K562 (cell line): ENCODE data around the gene NRAP.

Source experiments
- CEBPB ChIP-seq: fragments of 450-650 bp; IDR thresholded peaks from 2 replicates; pipeline ENCODE4 v1.6.1; 2016; ENCODE audit warnings: missing genetic modification characterization, missing compliant biosample characterization
- EZH2 ChIP-seq: IDR thresholded peaks from 2 replicates; pipeline ENCODE4 v1.6.1; 2012; ENCODE audit warnings: low read depth, mild to moderate bottlenecking, inconsistent platforms, low read length, borderline replicate concordance
- FOS ChIP-seq: IDR thresholded peaks from 3 replicates; pipeline ENCODE4 v1.6.1; 2011; ENCODE audit not compliant: insufficient read length; ENCODE audit errors: extremely low read depth
- MTA2 ChIP-seq: fragments of 450-650 bp; IDR thresholded peaks from 2 replicates; pipeline ENCODE4 v1.6.1; 2016; ENCODE audit warnings: low read depth
- MYBL2 ChIP-seq, 2 experiments: fragments of 450-650 bp in 1 of 2; sonication (generic) in 1 of 2; formaldehyde crosslinking in 1 of 2; IDR thresholded peaks; 2 replicates each; pipeline versions ENCODE4 v1.6.1 to v1.8.1; 2017 to 2022; ENCODE audit warnings: borderline replicate concordance in 1 of 2, inconsistent platforms in 1 of 2, low read depth in 1 of 2, mild to moderate bottlenecking in 1 of 2, missing genetic modification reagents in 1 of 2, moderate library complexity in 1 of 2
- POLR2A ChIP-seq: fragments of 450-650 bp; conservative IDR thresholded peaks from 2 replicates; pipeline ENCODE4 v1.6.1; 2016
- TF ChIP-seq, protein P1 (sequence below), 3 experiments: IDR thresholded peaks in 2 of 3; conservative IDR thresholded peaks in 1 of 3; 2 replicates each; pipeline ENCODE4 v1.5.1; 2011 to 2012; ENCODE audit warnings: low read length in 3 of 3, mild to moderate bottlenecking in 3 of 3, control low read depth in 2 of 3, improper control_type of control experiment in 1 of 3, inconsistent platforms in 1 of 3, low read depth in 1 of 3, mixed read lengths in 1 of 3, moderate library complexity in 1 of 3; ENCODE audit not compliant: insufficient read depth in 2 of 3
- TF ChIP-seq, protein P2 (sequence below), 3 experiments: fragments of 200-800 bp in 1 of 3; fragments of 250-450 bp in 1 of 3; fragments of 450-650 bp in 1 of 3; sonication (Bioruptor Pico) in 1 of 3; sonication (Bioruptor generic) in 1 of 3; formaldehyde crosslinking in 1 of 3; IDR thresholded peaks; 2 replicates each; pipeline versions ENCODE4 v1.6.1 to v1.8.0; 2016 to 2022; ENCODE audit warnings: mild to moderate bottlenecking in 2 of 3, missing genetic modification characterization in 2 of 3, missing compliant biosample characterization in 1 of 3, moderate library complexity in 1 of 3

DNA sequence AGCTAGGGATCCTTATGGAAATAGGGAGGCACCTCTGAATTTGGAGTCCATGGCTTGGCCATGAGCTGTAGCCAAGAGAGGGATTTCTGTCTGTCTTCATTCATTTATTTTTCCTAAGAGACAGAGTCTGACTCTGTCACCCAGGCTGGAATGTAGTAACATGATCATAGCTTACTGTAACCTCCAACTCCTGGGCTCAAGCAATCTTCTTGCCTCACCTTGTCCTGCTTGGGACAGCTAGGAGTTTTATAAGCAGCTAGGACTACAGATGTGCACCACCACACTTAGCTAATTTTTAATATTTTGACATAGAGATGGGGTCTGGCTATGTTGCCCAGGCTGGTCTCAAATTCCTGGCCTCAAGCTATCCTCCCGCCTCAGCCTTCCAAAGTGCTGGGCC is 119.4 kb downstream of the NRAP start:
- TF ChIP-seq CEBPB (tag) (no peak), FOS (no peak), MTA2 (no peak), POLR2A (no peak), EZH2 (no peak), MYBL2 (IDR thresholded peaks at IDR 0.05; ENCODE audit: low read depth) (no peak), MYBL2 (CRISPR knock-in tag; IDR thresholded peaks at IDR 0.05; ENCODE audit: borderline replicate concordance) (no peak)
- TF ChIP-seq, protein P1, sequence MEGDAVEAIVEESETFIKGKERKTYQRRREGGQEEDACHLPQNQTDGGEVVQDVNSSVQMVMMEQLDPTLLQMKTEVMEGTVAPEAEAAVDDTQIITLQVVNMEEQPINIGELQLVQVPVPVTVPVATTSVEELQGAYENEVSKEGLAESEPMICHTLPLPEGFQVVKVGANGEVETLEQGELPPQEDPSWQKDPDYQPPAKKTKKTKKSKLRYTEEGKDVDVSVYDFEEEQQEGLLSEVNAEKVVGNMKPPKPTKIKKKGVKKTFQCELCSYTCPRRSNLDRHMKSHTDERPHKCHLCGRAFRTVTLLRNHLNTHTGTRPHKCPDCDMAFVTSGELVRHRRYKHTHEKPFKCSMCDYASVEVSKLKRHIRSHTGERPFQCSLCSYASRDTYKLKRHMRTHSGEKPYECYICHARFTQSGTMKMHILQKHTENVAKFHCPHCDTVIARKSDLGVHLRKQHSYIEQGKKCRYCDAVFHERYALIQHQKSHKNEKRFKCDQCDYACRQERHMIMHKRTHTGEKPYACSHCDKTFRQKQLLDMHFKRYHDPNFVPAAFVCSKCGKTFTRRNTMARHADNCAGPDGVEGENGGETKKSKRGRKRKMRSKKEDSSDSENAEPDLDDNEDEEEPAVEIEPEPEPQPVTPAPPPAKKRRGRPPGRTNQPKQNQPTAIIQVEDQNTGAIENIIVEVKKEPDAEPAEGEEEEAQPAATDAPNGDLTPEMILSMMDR (IDR thresholded peaks at IDR 0.05 in 2 of 3, conservative IDR thresholded peaks at IDR 0.05 in 1 of 3; ENCODE audit: insufficient read depth in 2 of 3, low read depth in 1 of 3, low read length in 3 of 3), result no peak
- TF ChIP-seq, protein P2, sequence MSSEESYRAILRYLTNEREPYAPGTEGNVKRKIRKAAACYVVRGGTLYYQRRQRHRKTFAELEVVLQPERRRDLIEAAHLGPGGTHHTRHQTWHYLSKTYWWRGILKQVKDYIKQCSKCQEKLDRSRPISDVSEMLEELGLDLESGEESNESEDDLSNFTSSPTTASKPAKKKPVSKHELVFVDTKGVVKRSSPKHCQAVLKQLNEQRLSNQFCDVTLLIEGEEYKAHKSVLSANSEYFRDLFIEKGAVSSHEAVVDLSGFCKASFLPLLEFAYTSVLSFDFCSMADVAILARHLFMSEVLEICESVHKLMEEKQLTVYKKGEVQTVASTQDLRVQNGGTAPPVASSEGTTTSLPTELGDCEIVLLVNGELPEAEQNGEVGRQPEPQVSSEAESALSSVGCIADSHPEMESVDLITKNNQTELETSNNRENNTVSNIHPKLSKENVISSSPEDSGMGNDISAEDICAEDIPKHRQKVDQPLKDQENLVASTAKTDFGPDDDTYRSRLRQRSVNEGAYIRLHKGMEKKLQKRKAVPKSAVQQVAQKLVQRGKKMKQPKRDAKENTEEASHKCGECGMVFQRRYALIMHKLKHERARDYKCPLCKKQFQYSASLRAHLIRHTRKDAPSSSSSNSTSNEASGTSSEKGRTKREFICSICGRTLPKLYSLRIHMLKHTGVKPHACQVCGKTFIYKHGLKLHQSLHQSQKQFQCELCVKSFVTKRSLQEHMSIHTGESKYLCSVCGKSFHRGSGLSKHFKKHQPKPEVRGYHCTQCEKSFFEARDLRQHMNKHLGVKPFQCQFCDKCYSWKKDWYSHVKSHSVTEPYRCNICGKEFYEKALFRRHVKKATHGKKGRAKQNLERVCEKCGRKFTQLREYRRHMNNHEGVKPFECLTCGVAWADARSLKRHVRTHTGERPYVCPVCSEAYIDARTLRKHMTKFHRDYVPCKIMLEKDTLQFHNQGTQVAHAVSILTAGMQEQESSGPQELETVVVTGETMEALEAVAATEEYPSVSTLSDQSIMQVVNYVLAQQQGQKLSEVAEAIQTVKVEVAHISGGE (CRISPR knock-in tag; IDR thresholded peaks at IDR 0.05), result no peak
